IMR-90 (cell line): ENCODE results near the gene GPR142. TPM values are rescaled to one million over a fixed set of nuclear protein-coding genes. Genes with fewer than 3 reads are reported as not detected.

ENCODE experiments used
- ATAC-seq: fragments of 200-7000 bp; cut with Tn5 transposase; 2 replicates; pipeline ENCODE4 v1.9.1; 2020; ENCODE audit warnings: low read depth, mild to moderate bottlenecking, moderate library complexity
- BruUV-seq: library from RNA; stranded (reverse); fragments of 400-500 nt; replicated peaks from 2 replicates; lab custom pipeline; 2021; lab: Mats Ljungman, UMichigan
- CTCF ChIA-PET: fragments of 300-600 bp; formaldehyde crosslinking; extraction: SDS; loops from one replicate; lab custom pipeline; 2021; ENCODE audit warnings: antibody characterized with exemption; lab: Yijun Ruan, JAX
- POLR2A ChIA-PET: fragments of 300-600 bp; sonication (Branson Sonifier 250); formaldehyde crosslinking; loops from one replicate; lab custom pipeline; 2022; ENCODE audit warnings: antibody characterized with exemption; ENCODE audit not compliant: unreplicated experiment; lab: Charles Lee
- DNase-seq: peaks from one replicate; pipeline ENCODE4 v3.0.0; 2013
- H2AFZ ChIP-seq: replicated peaks from 2 replicates; pipeline ENCODE3; 2013; ENCODE audit warnings: low read length, mild to moderate bottlenecking; ENCODE audit not compliant: poor library complexity
- H2AK5ac ChIP-seq: 2 replicates; pipeline ENCODE4 v1.6.1; 2013; ENCODE audit warnings: low read depth, low read length, inconsistent platforms
- H2AK9ac ChIP-seq: replicated peaks from 2 replicates; pipeline ENCODE3; 2013; ENCODE audit warnings: mild to moderate bottlenecking, low read depth, low read length, moderate library complexity; ENCODE audit not compliant: poor library complexity
- H2BK120ac ChIP-seq: 2 replicates; pipeline ENCODE4 v1.6.1; 2013; ENCODE audit warnings: low read depth, low read length, inconsistent platforms
- H2BK15ac ChIP-seq: 3 replicates; pipeline ENCODE4 v1.6.1; 2013; ENCODE audit warnings: low read depth, low read length, inconsistent platforms
- H2BK20ac ChIP-seq: 2 replicates; pipeline ENCODE4 v1.6.1; 2013; ENCODE audit warnings: low read depth, mild to moderate bottlenecking, inconsistent platforms, low read length, moderate library complexity
- H2BK5ac ChIP-seq: 2 replicates; pipeline ENCODE4 v1.6.1; 2013; ENCODE audit warnings: mild to moderate bottlenecking, low read depth, low read length, inconsistent platforms; ENCODE audit not compliant: poor library complexity, severe bottlenecking
- H3K14ac ChIP-seq: replicated peaks from 2 replicates; pipeline ENCODE4 v1.6.1; 2013; ENCODE audit warnings: low read depth, low read length, inconsistent platforms
- H3K18ac ChIP-seq: 2 replicates; pipeline ENCODE4 v1.6.1; 2013; ENCODE audit warnings: low read depth, low read length, control low read depth
- H3K23ac ChIP-seq: 2 replicates; pipeline ENCODE4 v1.6.1; 2013; ENCODE audit warnings: low read depth, low read length, inconsistent platforms
- H3K27ac ChIP-seq: 2 replicates; pipeline ENCODE4 v1.5.1; 2013; ENCODE audit warnings: mild to moderate bottlenecking, control low read depth, low read length; ENCODE audit not compliant: insufficient read depth
- H3K27me3 ChIP-seq: 2 replicates; pipeline ENCODE4 v1.6.1; 2013; ENCODE audit warnings: low read length; ENCODE audit not compliant: control insufficient read depth, insufficient read depth
- H3K36me3 ChIP-seq: 2 replicates; pipeline ENCODE4 v1.6.1; 2013; ENCODE audit warnings: low read length, mixed read lengths; ENCODE audit not compliant: control insufficient read depth, insufficient read depth
- H3K4ac ChIP-seq: 2 replicates; pipeline ENCODE4 v1.6.1; 2013; ENCODE audit warnings: low read depth, low read length, inconsistent platforms
- H3K4me1 ChIP-seq: 2 replicates; pipeline ENCODE4 v1.6.1; 2013; ENCODE audit warnings: low read length, mixed read lengths; ENCODE audit not compliant: control insufficient read depth, insufficient read depth
- H3K4me2 ChIP-seq: 2 replicates; pipeline ENCODE4 v1.6.1; 2013; ENCODE audit warnings: low read depth, mild to moderate bottlenecking, control low read depth, low read length, moderate library complexity
- H3K4me3 ChIP-seq: 2 replicates; pipeline ENCODE4 v1.5.1; 2013; ENCODE audit warnings: low read depth, mild to moderate bottlenecking, control low read depth, low read length, moderate library complexity; ENCODE audit not compliant: insufficient read depth
- H3K56ac ChIP-seq: 2 replicates; pipeline ENCODE4 v1.6.1; 2013; ENCODE audit warnings: low read length, inconsistent platforms; ENCODE audit not compliant: insufficient read depth; ENCODE audit errors: extremely low read depth
- H3K79me1 ChIP-seq, 2 experiments: 2 replicates each; pipeline ENCODE4 v1.6.1; 2013; ENCODE audit warnings: low read length in 2 of 2, inconsistent platforms in 1 of 2, low read depth in 1 of 2
- H3K9ac ChIP-seq: 2 replicates; pipeline ENCODE4 v1.6.1; 2013; ENCODE audit warnings: low read depth, low read length, control low read depth
- H3K9me1 ChIP-seq: 2 replicates; pipeline ENCODE4 v1.6.1; 2013; ENCODE audit warnings: low read length, inconsistent platforms; ENCODE audit not compliant: insufficient read depth
- H3K9me3 ChIP-seq: 2 replicates; pipeline ENCODE4 v1.6.1; 2013; ENCODE audit warnings: low read length; ENCODE audit not compliant: control insufficient read depth, insufficient read depth
- H4K20me1 ChIP-seq: 2 replicates; pipeline ENCODE4 v1.6.1; 2013; ENCODE audit warnings: low read length, inconsistent platforms; ENCODE audit not compliant: insufficient read depth
- H4K5ac ChIP-seq: 2 replicates; pipeline ENCODE4 v1.6.1; 2013; ENCODE audit warnings: mild to moderate bottlenecking, low read depth, low read length, control low read depth
- H4K8ac ChIP-seq, 2 experiments: 2 replicates each; pipeline ENCODE4 v1.6.1; 2013; ENCODE audit warnings: low read depth in 2 of 2, low read length in 2 of 2, control low read depth in 1 of 2, inconsistent platforms in 1 of 2
- H4K91ac ChIP-seq: 2 replicates; pipeline ENCODE4 v1.6.1; 2013; ENCODE audit warnings: low read depth, low read length, inconsistent platforms; ENCODE audit not compliant: insufficient read depth
- BHLHE40 ChIP-seq: fragments of 150-350 bp; IDR thresholded peaks from 2 replicates; pipeline ENCODE4 v1.6.1; 2016; ENCODE audit warnings: mild to moderate bottlenecking, low read depth, low read length
- CEBPB ChIP-seq: IDR thresholded peaks from 2 replicates; pipeline ENCODE4 v1.6.1; 2012; ENCODE audit warnings: low read depth, low read length, improper control_type of control experiment
- MAFK ChIP-seq: IDR thresholded peaks from 2 replicates; pipeline ENCODE4 v1.6.1; 2012; ENCODE audit warnings: low read depth, low read length, improper control_type of control experiment
- MAZ ChIP-seq: IDR thresholded peaks from 2 replicates; pipeline ENCODE4 v1.6.1; 2012; ENCODE audit warnings: low read depth, mild to moderate bottlenecking, low read length, improper control_type of control experiment, moderate library complexity, borderline replicate concordance
- MXI1 ChIP-seq: IDR thresholded peaks from 2 replicates; pipeline ENCODE4 v1.6.1; 2012; ENCODE audit warnings: low read depth, mild to moderate bottlenecking, low read length, moderate library complexity, borderline replicate concordance
- NFE2L2 ChIP-seq: fragments of 150-350 bp; IDR thresholded peaks from 2 replicates; pipeline ENCODE4 v1.6.1; 2016; ENCODE audit warnings: low read depth, mild to moderate bottlenecking, low read length
- RFX5 ChIP-seq: IDR thresholded peaks from 2 replicates; pipeline ENCODE4 v1.8.0; 2012; ENCODE audit warnings: low read depth, mild to moderate bottlenecking, low read length, moderate library complexity
- SMC3 ChIP-seq: fragments of 150-350 bp; IDR thresholded peaks from 2 replicates; pipeline ENCODE4 v1.6.1; 2016; ENCODE audit warnings: low read depth, mild to moderate bottlenecking, antibody characterized with exemption, low read length, moderate library complexity
- WGBS, 2 experiments: methylation state at CpG; one replicate each; pipeline versions ENCODE4 v1.1.5 to v1.1.7; 2013; ENCODE audit warnings: missing lambda C conversion rate in 2 of 2; ENCODE audit not compliant: insufficient read length in 1 of 2; ENCODE audit errors: extremely low coverage in 2 of 2; 5-methylcytosine and 5-hydroxymethylcytosine counted together
- dilution Hi-C: fragments of 300-500 bp; cut with HindIII; formaldehyde crosslinking; loops from one replicate; pipeline ENCODE4 v1.14.3; 2018; ENCODE audit warnings: low sequenced_read_pairs; ENCODE audit not compliant: unreplicated experiment
- in situ Hi-C: fragments of 300-500 bp; cut with MboI; formaldehyde crosslinking; loops from 3 replicates; pipeline ENCODE4 v1.14.3; 2019; ENCODE audit warnings: low sequenced_read_pairs, inconsistent platforms, mixed read lengths
- intact Hi-C: fragments of 100-400 bp; cut with micrococcal nuclease; formaldehyde crosslinking; loops from 2 replicates; pipeline ENCODE4 v1.10.0; 2022
- polyA plus RNA-seq, 3 experiments: library from polyadenylated mRNA; depleted of rRNA; stranded (reverse); fragments of >200 nt; gene quantifications; 2 replicates each; pipeline ENCODE4 v1.2.3, GENCODE V29; 2012; ENCODE audit warnings: low replicate concordance in 1 of 3
- total RNA-seq: library from RNA; depleted of rRNA; stranded (reverse); fragments of >200 nt; gene quantifications from 2 replicates; pipeline ENCODE4 v1.2.3, GENCODE V29; 2012
- TF ChIP-seq, protein P1 (sequence below): fragments of 150-350 bp; IDR thresholded peaks from 2 replicates; pipeline ENCODE4 v1.6.1; 2016; ENCODE audit warnings: low read depth, mild to moderate bottlenecking, low read length, moderate library complexity, borderline replicate concordance
- TF ChIP-seq, protein P2 (sequence below): fragments of 150-350 bp; IDR thresholded peaks from 2 replicates; pipeline ENCODE4 v1.6.1; 2017; ENCODE audit warnings: mild to moderate bottlenecking, antibody characterized with exemption, low read length, low read depth
- TF ChIP-seq, protein P3 (sequence below): conservative IDR thresholded peaks from 2 replicates; pipeline ENCODE4 v1.5.1; 2012; ENCODE audit warnings: mild to moderate bottlenecking, low read depth, low read length, improper control_type of control experiment

The GPR142 gene
- total and polyA plus RNA-seq, 2 of the 4 experiments (the other 2 are of a cell fraction): not detected

DNA sequence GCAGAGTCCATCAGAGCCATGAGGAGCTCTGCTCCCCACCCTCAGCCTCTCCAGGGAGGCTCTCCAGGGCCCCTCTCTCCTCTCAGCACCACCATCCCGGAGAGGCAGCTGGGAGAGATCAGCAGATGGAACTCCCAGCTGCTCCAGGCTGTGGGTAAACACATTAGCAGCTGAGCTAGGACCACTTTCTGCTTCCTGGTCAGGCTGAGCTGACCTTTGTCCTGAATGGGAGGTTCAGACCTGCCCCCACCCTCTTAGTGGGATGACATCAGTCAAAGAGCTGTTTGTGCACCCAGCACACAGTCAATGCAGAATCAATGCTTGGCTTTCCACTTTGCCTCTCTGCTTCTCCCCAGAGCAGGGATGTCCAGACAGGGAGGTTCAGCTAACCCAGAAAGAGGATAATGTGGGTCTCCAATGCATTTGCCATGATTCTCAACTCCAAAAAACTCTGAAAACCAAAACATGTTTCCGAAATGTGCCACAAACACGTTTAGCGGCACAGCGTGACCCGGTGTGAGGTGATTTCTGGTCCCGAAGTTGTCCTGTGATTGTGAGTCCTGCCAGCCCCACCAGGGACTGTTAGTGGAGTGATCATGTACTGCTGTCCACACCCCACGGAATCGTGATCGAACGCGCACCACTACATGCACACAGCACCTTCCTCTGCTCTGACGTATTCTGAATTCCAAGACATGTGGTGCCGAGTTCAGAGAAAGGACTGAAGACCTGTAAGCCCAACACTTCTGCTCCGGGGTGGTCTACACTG is 6.7 kb downstream of the GPR142 start (continued):
- TF ChIP-seq CEBPB: no peak

DNA sequence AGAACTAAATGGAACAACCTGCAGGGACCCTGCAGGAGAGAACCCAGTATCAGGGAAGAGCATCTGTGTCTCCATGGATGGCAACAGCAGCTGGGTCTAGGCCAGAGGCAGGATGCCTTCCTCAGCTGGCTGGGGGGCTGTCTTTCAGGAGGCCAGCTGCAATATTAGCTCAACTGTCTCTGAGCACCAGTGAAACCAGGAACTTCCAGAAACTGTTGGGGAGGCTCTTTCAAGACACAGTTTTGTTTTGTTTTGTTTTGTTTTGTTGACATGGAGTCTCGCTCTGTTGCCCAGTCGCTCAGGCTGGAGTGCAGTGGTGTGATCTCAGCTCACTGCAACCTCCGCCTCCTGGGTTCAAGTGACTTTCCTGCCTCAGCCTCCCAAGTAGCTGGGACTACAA is 7.6 kb downstream of the GPR142 start:
- Histone ChIP-seq H3K9me1 (no peaks in the 10 kb centered on the region), H3K4me2 (no peak overlapping the region), H2BK120ac (no peak overlapping the region), H3K18ac (no peak overlapping the region), H4K91ac (no peak overlapping the region), H3K9me3 (no peaks in the 10 kb centered on the region), H3K23ac (no peak overlapping the region), H3K14ac (no peak overlapping the region), H3K4me3 (no peak overlapping the region), H3K56ac (no peak overlapping the region), H2BK15ac (no peak overlapping the region), H2AFZ (no peak overlapping the region), H3K79me1 (no peaks in the 10 kb centered on the region), H2BK5ac (no peak overlapping the region), H4K5ac (no peak overlapping the region), H3K27me3 (no peaks in the 10 kb centered on the region), H3K27ac (no peak overlapping the region), H3K4ac (no peak overlapping the region), H2AK5ac (no peak overlapping the region), H2AK9ac (no peak overlapping the region), H3K4me1 (no peaks in the 10 kb centered on the region), H3K9ac (no peak overlapping the region), H2BK20ac (no peak overlapping the region), H4K20me1 (no peaks in the 10 kb centered on the region), H4K8ac (no peak overlapping the region), H3K36me3 (no peaks in the 10 kb centered on the region)
- ATAC-seq: no peak
- DNase-seq: no peak
- dilution Hi-C loops (no loop called here), intact Hi-C loops (loop anchor here (10.0 kb wide), 1 partner anchor 490 kb away; no protein-coding TSS in a partner anchor), in situ Hi-C loops (no loop called here)
- BruUV-seq: no TSS peak
- TF ChIP-seq BHLHE40: no peak
- no peak for TF ChIP-seq MAZ
- TF ChIP-seq, protein P1, sequence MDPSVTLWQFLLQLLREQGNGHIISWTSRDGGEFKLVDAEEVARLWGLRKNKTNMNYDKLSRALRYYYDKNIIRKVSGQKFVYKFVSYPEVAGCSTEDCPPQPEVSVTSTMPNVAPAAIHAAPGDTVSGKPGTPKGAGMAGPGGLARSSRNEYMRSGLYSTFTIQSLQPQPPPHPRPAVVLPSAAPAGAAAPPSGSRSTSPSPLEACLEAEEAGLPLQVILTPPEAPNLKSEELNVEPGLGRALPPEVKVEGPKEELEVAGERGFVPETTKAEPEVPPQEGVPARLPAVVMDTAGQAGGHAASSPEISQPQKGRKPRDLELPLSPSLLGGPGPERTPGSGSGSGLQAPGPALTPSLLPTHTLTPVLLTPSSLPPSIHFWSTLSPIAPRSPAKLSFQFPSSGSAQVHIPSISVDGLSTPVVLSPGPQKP: no peak
- no peak for TF ChIP-seq SMC3
- TF ChIP-seq, protein P2, sequence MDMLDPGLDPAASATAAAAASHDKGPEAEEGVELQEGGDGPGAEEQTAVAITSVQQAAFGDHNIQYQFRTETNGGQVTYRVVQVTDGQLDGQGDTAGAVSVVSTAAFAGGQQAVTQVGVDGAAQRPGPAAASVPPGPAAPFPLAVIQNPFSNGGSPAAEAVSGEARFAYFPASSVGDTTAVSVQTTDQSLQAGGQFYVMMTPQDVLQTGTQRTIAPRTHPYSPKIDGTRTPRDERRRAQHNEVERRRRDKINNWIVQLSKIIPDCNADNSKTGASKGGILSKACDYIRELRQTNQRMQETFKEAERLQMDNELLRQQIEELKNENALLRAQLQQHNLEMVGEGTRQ: no peak
- no peak for TF ChIP-seq NFE2L2
- TF ChIP-seq CEBPB: no peak
- no peak for TF ChIP-seq RFX5
- TF ChIP-seq MXI1: no peak
- TF ChIP-seq MAFK: no peak
- TF ChIP-seq, protein P3, sequence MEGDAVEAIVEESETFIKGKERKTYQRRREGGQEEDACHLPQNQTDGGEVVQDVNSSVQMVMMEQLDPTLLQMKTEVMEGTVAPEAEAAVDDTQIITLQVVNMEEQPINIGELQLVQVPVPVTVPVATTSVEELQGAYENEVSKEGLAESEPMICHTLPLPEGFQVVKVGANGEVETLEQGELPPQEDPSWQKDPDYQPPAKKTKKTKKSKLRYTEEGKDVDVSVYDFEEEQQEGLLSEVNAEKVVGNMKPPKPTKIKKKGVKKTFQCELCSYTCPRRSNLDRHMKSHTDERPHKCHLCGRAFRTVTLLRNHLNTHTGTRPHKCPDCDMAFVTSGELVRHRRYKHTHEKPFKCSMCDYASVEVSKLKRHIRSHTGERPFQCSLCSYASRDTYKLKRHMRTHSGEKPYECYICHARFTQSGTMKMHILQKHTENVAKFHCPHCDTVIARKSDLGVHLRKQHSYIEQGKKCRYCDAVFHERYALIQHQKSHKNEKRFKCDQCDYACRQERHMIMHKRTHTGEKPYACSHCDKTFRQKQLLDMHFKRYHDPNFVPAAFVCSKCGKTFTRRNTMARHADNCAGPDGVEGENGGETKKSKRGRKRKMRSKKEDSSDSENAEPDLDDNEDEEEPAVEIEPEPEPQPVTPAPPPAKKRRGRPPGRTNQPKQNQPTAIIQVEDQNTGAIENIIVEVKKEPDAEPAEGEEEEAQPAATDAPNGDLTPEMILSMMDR: no peak
- ChIA-PET POLR2A (no interaction called here), CTCF (no interaction called here)
- 33% methylated on average over 1 of the region's 3 CpGs; no CpG with 5 or more reads in 1 of the 2 experiments for WGBS, 2 experiments
